Gastroesophageal sphincter (tissue), 3 donors: Measurements from ENCODE around the gene UGT1A8.

Source experiments
- EP300 ChIP-seq: sonication (generic); formaldehyde crosslinking; IDR thresholded peaks from one replicate; pipeline ENCODE4 v1.6.1; 2017; ENCODE audit warnings: antibody characterized with exemption, mild to moderate bottlenecking
- POLR2A ChIP-seq, 2 donors: fragments of 450-650 bp; IDR thresholded peaks; one replicate each; pipeline ENCODE4 v1.6.1; 2017; ENCODE audit warnings: antibody characterized with exemption in 2 of 2, mild to moderate bottlenecking in 2 of 2, moderate library complexity in 1 of 2
- POLR2AphosphoS5 ChIP-seq: sonication (generic); formaldehyde crosslinking; IDR thresholded peaks from one replicate; pipeline ENCODE4 v1.6.1; 2017; ENCODE audit warnings: antibody characterized with exemption
- TF ChIP-seq, protein P1 (sequence below), 4 experiments: fragments of 200-600 bp in 2 of 4; fragments of 450-650 bp in 2 of 4; sonication (generic) in 1 of 4; IDR thresholded peaks; one replicate each; pipeline ENCODE4 v1.5.1; 2017 to 2019; ENCODE audit warnings: antibody characterized with exemption in 4 of 4, mild to moderate bottlenecking in 2 of 4, moderate library complexity in 2 of 4

DNA sequence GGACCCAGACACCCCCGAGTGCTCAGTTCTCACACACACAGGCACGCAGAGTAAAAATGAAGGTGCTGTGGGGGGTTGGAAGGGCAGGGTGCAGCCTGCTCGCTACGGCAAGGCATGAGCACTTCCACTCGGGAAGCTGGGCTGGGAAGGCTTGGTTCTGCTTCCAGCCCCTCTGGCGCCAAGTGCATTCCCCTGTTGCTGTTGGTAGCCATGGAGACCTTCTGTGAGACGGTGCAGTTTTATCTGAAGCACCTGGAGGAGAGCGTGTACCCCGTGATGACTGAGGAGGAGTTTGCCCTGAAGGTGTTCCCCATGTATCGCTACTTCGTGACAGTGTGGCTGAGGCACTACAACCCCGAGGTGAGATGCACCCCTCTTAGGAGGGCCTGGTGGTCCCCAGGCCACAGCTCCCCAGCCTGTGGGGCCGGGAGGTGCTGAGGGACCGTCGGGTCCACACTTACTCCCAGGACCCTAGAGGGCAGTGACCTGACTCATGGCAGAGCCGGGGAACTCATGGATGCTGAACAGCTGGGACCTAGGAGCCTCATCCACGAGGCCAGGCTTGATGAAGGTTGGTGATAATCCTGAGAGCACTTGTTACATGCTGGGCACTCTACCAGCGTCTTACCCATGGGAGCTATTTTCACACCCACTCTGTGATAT is 176.2 kb downstream of the UGT1A8 start:
- TF ChIP-seq, protein P1, sequence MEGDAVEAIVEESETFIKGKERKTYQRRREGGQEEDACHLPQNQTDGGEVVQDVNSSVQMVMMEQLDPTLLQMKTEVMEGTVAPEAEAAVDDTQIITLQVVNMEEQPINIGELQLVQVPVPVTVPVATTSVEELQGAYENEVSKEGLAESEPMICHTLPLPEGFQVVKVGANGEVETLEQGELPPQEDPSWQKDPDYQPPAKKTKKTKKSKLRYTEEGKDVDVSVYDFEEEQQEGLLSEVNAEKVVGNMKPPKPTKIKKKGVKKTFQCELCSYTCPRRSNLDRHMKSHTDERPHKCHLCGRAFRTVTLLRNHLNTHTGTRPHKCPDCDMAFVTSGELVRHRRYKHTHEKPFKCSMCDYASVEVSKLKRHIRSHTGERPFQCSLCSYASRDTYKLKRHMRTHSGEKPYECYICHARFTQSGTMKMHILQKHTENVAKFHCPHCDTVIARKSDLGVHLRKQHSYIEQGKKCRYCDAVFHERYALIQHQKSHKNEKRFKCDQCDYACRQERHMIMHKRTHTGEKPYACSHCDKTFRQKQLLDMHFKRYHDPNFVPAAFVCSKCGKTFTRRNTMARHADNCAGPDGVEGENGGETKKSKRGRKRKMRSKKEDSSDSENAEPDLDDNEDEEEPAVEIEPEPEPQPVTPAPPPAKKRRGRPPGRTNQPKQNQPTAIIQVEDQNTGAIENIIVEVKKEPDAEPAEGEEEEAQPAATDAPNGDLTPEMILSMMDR (IDR thresholded peaks at IDR 0.05) = no peak
- no peak for TF ChIP-seq POLR2A (IDR thresholded peaks at IDR 0.05)
- TF ChIP-seq EP300 = no peak
- no peak for TF ChIP-seq POLR2AphosphoS5
